ENCODE measurements around the gene TOMM40. TPM values are rescaled to one million over a fixed set of nuclear protein-coding genes. Genes with fewer than 3 reads are reported as not detected.

TOMM40 gene
- total and polyA plus RNA-seq, 2 experiments from 2014 or later: 67.9 to 83.1 TPM

DNA sequence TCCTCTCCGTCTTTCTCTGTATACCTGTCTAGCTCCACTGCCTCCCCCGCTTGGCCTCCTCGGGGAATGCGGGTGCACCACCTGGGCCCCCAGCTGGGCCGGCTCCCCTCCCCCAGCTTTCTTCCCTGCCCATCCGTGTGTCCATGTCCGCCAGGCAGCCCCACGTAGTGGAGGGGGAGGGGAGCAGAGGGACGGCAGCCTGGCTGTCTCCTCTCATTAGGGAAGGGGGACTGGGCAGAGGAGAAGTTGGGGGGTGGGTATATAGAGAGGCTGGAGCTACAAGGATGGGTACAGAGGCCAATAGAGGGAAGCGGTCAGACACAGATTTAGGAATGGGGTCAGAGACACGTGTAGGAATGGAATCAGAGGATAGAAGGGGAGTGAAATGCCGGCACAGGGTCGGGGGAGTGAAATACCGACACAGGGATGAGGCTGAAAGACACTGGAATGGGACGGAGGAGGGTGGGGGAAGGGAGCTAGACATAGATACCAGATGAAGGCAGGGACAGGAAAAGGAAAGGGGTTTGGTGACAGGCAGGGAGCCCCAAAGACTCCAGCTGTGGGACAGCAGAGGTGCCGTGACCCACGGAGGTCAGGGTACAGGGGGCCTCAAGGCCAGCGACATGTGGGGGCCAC, 42.1 kb upstream of the TOMM40 start:
- 23% methylated on average over 16 of the region's 18 CpGs for WGBS (ENCODE audit: low lambda C conversion rate, missing lambda C conversion rate)
- H2AFZ ChIP-seq: no peak overlapping the region
- peaks cover 73% of the 10 kb centered on the region for H3K79me2 ChIP-seq
- peaks cover 57% of the 10 kb centered on the region for H4K20me1 ChIP-seq (ENCODE audit: insufficient read depth, poor library complexity, severe bottlenecking)
- no peaks in the 10 kb centered on the region for H3K36me3 ChIP-seq (replicated peaks; ENCODE audit: insufficient read depth, low read depth)
- peak overlapping the region; percentile 100 for H3K27ac ChIP-seq
- no peaks in the 10 kb centered on the region for H3K9me2 ChIP-seq (replicated peaks; ENCODE audit: insufficient read depth)
- TF ChIP-seq, protein P1, sequence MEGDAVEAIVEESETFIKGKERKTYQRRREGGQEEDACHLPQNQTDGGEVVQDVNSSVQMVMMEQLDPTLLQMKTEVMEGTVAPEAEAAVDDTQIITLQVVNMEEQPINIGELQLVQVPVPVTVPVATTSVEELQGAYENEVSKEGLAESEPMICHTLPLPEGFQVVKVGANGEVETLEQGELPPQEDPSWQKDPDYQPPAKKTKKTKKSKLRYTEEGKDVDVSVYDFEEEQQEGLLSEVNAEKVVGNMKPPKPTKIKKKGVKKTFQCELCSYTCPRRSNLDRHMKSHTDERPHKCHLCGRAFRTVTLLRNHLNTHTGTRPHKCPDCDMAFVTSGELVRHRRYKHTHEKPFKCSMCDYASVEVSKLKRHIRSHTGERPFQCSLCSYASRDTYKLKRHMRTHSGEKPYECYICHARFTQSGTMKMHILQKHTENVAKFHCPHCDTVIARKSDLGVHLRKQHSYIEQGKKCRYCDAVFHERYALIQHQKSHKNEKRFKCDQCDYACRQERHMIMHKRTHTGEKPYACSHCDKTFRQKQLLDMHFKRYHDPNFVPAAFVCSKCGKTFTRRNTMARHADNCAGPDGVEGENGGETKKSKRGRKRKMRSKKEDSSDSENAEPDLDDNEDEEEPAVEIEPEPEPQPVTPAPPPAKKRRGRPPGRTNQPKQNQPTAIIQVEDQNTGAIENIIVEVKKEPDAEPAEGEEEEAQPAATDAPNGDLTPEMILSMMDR (IDR thresholded peaks at IDR 0.05; ENCODE audit: poor library complexity): no peak
- TF ChIP-seq EZH2 (IDR thresholded peaks at IDR 0.05; ENCODE audit: borderline replicate concordance): no peak
- no peak for TF ChIP-seq EZH2phosphoT487 (IDR thresholded peaks at IDR 0.05; ENCODE audit: low read depth, severe bottlenecking, unreplicated experiment)
- H3K9me3 ChIP-seq (ENCODE audit: low read depth): no peaks in the 10 kb centered on the region
- peak; percentile 58 for DNase-seq (ENCODE audit: low spot score)
- no peaks in the 10 kb centered on the region for H3K27me3 ChIP-seq
- peak overlapping the region; percentile 91 for H3K4me2 ChIP-seq
- H3K4me3 ChIP-seq: peak overlapping the region; percentile 99
- H3K4me1 ChIP-seq (ENCODE audit: insufficient read depth): peaks cover 23% of the 10 kb centered on the region

DNA sequence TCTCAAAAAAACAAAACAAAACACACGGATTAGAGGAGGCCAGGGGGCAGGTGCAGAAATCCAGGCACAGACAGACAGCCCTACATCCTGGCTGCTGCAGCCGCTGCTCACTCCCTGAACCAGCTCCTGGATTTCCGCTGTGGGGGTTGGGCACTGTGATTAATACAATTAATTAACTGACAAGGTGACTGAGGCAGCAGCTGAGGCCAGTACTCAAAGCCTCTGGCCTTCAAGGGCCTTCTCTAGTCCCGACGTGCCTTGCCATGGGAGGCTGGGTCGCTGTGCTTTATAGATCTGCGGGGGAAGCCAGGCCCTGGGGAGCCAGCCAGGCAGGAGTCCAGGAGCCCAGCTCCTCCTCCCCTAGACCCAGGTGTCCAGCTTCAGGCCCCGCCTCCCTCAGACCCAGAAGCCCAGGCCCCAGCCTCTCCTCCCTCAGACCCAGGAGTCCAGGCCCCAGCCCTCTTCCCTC, 40.4 kb upstream of the TOMM40 start:
- TF ChIP-seq EZH2phosphoT487 (IDR thresholded peaks at IDR 0.05; ENCODE audit: low read depth, severe bottlenecking, unreplicated experiment): no peak
- TF ChIP-seq, protein P1 (IDR thresholded peaks at IDR 0.05; ENCODE audit: poor library complexity): no peak
- TF ChIP-seq EZH2 (IDR thresholded peaks at IDR 0.05; ENCODE audit: borderline replicate concordance): no peak
- peaks cover 69% of the 10 kb centered on the region for H4K20me1 ChIP-seq (ENCODE audit: insufficient read depth, poor library complexity, severe bottlenecking)
- H3K79me2 ChIP-seq: peaks cover 88% of the 10 kb centered on the region
- no peak for DNase-seq (ENCODE audit: low spot score)
- H3K27me3 ChIP-seq: no peaks in the 10 kb centered on the region
- H3K9me3 ChIP-seq (ENCODE audit: low read depth): no peaks in the 10 kb centered on the region
- no peak overlapping the region for H3K4me3 ChIP-seq
- H3K36me3 ChIP-seq (replicated peaks; ENCODE audit: insufficient read depth, low read depth): no peaks in the 10 kb centered on the region
- H3K27ac ChIP-seq: peak overlapping the region; percentile 100
- peaks cover 23% of the 10 kb centered on the region for H3K4me1 ChIP-seq (ENCODE audit: insufficient read depth)
- no peak overlapping the region for H2AFZ ChIP-seq
- H3K4me2 ChIP-seq: peak overlapping the region; percentile 91
- H3K9me2 ChIP-seq (replicated peaks; ENCODE audit: insufficient read depth): no peaks in the 10 kb centered on the region
- WGBS (ENCODE audit: low lambda C conversion rate, missing lambda C conversion rate): 75% methylated on average over 7 of the region's 8 CpGs

DNA sequence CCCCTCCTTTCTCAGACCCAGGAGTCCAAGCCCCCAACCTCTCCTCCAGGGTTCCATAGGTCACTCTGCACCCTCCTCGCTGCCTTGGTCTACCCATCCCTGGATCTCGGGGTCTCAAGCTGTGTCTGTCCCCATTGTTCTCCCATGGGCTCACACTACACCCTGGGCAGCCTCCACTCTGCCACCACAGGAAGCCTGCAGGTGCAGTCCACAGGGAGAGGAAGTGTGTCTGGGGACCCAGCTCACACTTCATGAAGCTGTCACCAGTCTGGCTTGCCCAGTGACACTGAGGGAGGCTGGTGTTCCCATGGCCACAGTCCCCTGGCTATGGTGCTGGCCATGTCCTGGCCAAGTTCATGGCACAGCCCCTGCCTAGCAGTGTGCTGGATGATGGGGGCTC, 39.6 kb upstream of the TOMM40 start:
- Histone ChIP-seq H3K27me3 (no peaks in the 10 kb centered on the region), H3K79me2 (peaks cover 93% of the 10 kb centered on the region), H2AFZ (no peak overlapping the region), H3K9me2 (replicated peaks; ENCODE audit: insufficient read depth) (no peaks in the 10 kb centered on the region), H3K4me1 (ENCODE audit: insufficient read depth) (peaks cover 26% of the 10 kb centered on the region), H3K9me3 (ENCODE audit: low read depth) (no peaks in the 10 kb centered on the region), H3K4me3 (no peak overlapping the region), H4K20me1 (ENCODE audit: insufficient read depth, poor library complexity, severe bottlenecking) (peaks cover 76% of the 10 kb centered on the region), H3K4me2 (no peak overlapping the region), H3K27ac (no peak overlapping the region), H3K36me3 (replicated peaks; ENCODE audit: insufficient read depth, low read depth) (no peaks in the 10 kb centered on the region)
- DNase-seq (ENCODE audit: low spot score): no peak
- TF ChIP-seq EZH2 (IDR thresholded peaks at IDR 0.05; ENCODE audit: borderline replicate concordance): no peak
- no peak for TF ChIP-seq EZH2phosphoT487 (IDR thresholded peaks at IDR 0.05; ENCODE audit: low read depth, severe bottlenecking, unreplicated experiment)
- TF ChIP-seq, protein P1 (IDR thresholded peaks at IDR 0.05; ENCODE audit: poor library complexity): no peak
- 96% methylated on average over 2 of the region's 2 CpGs for WGBS (ENCODE audit: low lambda C conversion rate, missing lambda C conversion rate)

All from hepatocyte (in vitro differentiated cells).